K562 (cell line): ENCODE results near the gene ST6GALNAC6. TPM values are rescaled to one million over a fixed set of nuclear protein-coding genes. Genes with fewer than 3 reads are reported as not detected.
A peak's percentile ranks its signal among the peaks of the same experiment; 100 is the strongest.

ENCODE experiments used
- CBFA2T2 ChIP-seq: fragments of 450-650 bp; conservative IDR thresholded peaks from 2 replicates; pipeline ENCODE4 v1.6.1; 2017; ENCODE audit warnings: mild to moderate bottlenecking
- CHD4 ChIP-seq: fragments of 200-600 bp; sonication (generic); IDR thresholded peaks from 3 replicates; pipeline ENCODE4 v1.6.1; 2012; ENCODE audit warnings: low read depth, mild to moderate bottlenecking, mixed read lengths, low read length, inconsistent platforms; ENCODE audit not compliant: insufficient read depth, insufficient replicate concordance, poor library complexity, severe bottlenecking
- CHD7 ChIP-seq: fragments of 200-600 bp; sonication (generic); IDR thresholded peaks from one replicate; pipeline ENCODE4 v1.6.1; 2012; ENCODE audit warnings: mild to moderate bottlenecking, low read depth, low read length, inconsistent platforms
- HMGN3 ChIP-seq: IDR thresholded peaks from 2 replicates; pipeline ENCODE4 v1.6.1; 2011; ENCODE audit warnings: borderline replicate concordance, low read depth, mild to moderate bottlenecking, mixed read lengths, low read length; ENCODE audit not compliant: insufficient read length; ENCODE audit errors: extremely low read depth
- HNRNPH1 ChIP-seq: fragments of 200-400 bp; formaldehyde crosslinking; optimal IDR thresholded peaks from 2 replicates; pipeline ENCODE3; 2017; ENCODE audit warnings: low read depth, mild to moderate bottlenecking, low read length, moderate library complexity
- MCM7 ChIP-seq, 2 experiments: fragments of 450-650 bp; IDR thresholded peaks; 2 replicates each; pipeline ENCODE4 v1.6.1; 2016 to 2018
- MEF2D ChIP-seq: conservative IDR thresholded peaks from 2 replicates; pipeline ENCODE4 v1.6.1; 2016; ENCODE audit warnings: low read depth, missing genetic modification characterization, missing compliant biosample characterization
- MNT ChIP-seq, 2 experiments: fragments of 450-650 bp; conservative IDR thresholded peaks; 2 replicates each; pipeline ENCODE4 v1.6.1; 2017; ENCODE audit warnings: mild to moderate bottlenecking in 2 of 2, moderate library complexity in 2 of 2
- MTA3 ChIP-seq: fragments of 450-650 bp; formaldehyde crosslinking; IDR thresholded peaks from 2 replicates; pipeline ENCODE4 v1.6.1; 2017; ENCODE audit warnings: mild to moderate bottlenecking, borderline replicate concordance
- PHB2 ChIP-seq: fragments of 450-650 bp; IDR thresholded peaks from 2 replicates; pipeline ENCODE4 v1.6.1; 2017; ENCODE audit warnings: low read depth
- RBM25 ChIP-seq: fragments of 200-400 bp; formaldehyde crosslinking; IDR thresholded peaks from 2 replicates; pipeline ENCODE4 v1.6.1; 2018; ENCODE audit warnings: low read length, low read depth, moderate library complexity; ENCODE audit not compliant: severe bottlenecking
- ZNF224 ChIP-seq: sonication (generic); formaldehyde crosslinking; IDR thresholded peaks from 2 replicates; pipeline ENCODE4 v1.8.0; 2022; ENCODE audit warnings: mild to moderate bottlenecking, missing genetic modification reagents
- ZNF79 ChIP-seq: fragments of 250-450 bp; sonication (Bioruptor Pico); IDR thresholded peaks from 2 replicates; pipeline ENCODE4 v1.4.0; 2020; ENCODE audit warnings: low read depth, mild to moderate bottlenecking, moderate library complexity
- polyA plus RNA-seq, 8 experiments: library from polyadenylated mRNA; depleted of rRNA in 4 of 8; stranded (reverse) in 5 of 8; unstranded in 3 of 8; fragments of >200 nt; fragmentation: Nextera tagmentation in 2 of 8; fragmentation: Illumina TruSeq in 1 of 8; extraction: Ambion mirVana in 2 of 8; extraction: Trizol in 1 of 8; gene quantifications; 2 replicates each; pipeline versions ENCODE4 v1.2.1 to v1.2.3, GENCODE V29; 2011 to 2014; ENCODE audit warnings: inconsistent platforms in 1 of 8, missing spikeins in 1 of 8
- total RNA-seq, 7 experiments: library from RNA; depleted of rRNA in 6 of 7; stranded (reverse); fragments of >200 nt in 6 of 7; fragmentation: Illumina TruSeq in 2 of 7; extraction: Trizol in 2 of 7; gene quantifications; 2 replicates each; pipeline versions ENCODE4 v1.2.1 to v1.2.3, GENCODE V29; 2011 to 2021; ENCODE audit warnings: low replicate concordance in 1 of 7

The ST6GALNAC6 gene
- total and polyA plus RNA-seq, 9 of the 15 experiments (the other 6 are each of a cell fraction or from before 2014, with no cell fraction given), result 0.13 to 23.0 (median 14.5) TPM

GRCh38 chr9:127937388-127938297 lies 38.2 kb upstream of the ST6GALNAC6 start, which contains the start of gene DPM2 (continued):
- no peak for TF ChIP-seq CHD7
- no peak for TF ChIP-seq PHB2
- no peak for TF ChIP-seq MNT (conservative IDR thresholded peaks at IDR 0.05)
- TF ChIP-seq RBM25, result peak; percentile 91
- TF ChIP-seq CHD4, result peak; percentile 7
- TF ChIP-seq ZNF224 (CRISPR knock-in tag), result no peak
- TF ChIP-seq HMGN3, result no peak
- no peak for TF ChIP-seq CBFA2T2
- TF ChIP-seq MCM7 (IDR thresholded peaks at IDR 0.05), result no peak
- no peak for TF ChIP-seq ZNF79 (CRISPR knock-in tag)
- no peak for TF ChIP-seq HNRNPH1
- no peak for TF ChIP-seq MTA3
- TF ChIP-seq MEF2D, result no peak
